ENCODE data around the gene FAM131B.

Gene FAM131B

GRCh38 chr7:143359771-143360353 is 2.7 kb downstream of the FAM131B start:
- no peak overlapping the region for H3K27ac ChIP-seq (replicated peaks)
- TF ChIP-seq POLR2AphosphoS5 (IDR thresholded peaks at IDR 0.05; ENCODE audit: low read depth) (no peak), CTCF (IDR thresholded peaks at IDR 0.05; ENCODE audit: insufficient read depth, low read length) (no peak), GABPA (IDR thresholded peaks at IDR 0.05; ENCODE audit: low read depth) (no peak), REST (IDR thresholded peaks at IDR 0.05; ENCODE audit: insufficient replicate concordance, low read depth) (no peak), SPI1 (IDR thresholded peaks at IDR 0.05; ENCODE audit: borderline replicate concordance, low read depth) (peak; percentile 96)
- DNase-seq (ENCODE audit: low read depth in 1 of 2, low spot score in 1 of 2): peak in 1 of 2 experiments; percentile 41
- H3K27me3 ChIP-seq (ENCODE audit: insufficient read depth, poor library complexity, severe bottlenecking): peaks cover 39% of the 10 kb centered on the region
- H3K4me3 ChIP-seq (replicated peaks; ENCODE audit: insufficient read depth, low read length): no peak overlapping the region

GRCh38 chr7:143358626-143359025 is 3.9 kb downstream of the FAM131B start:
- no peak overlapping the region for H3K4me3 ChIP-seq (replicated peaks; ENCODE audit: insufficient read depth, low read length)
- DNase-seq (ENCODE audit: low read depth in 1 of 2, low spot score in 1 of 2): no peak
- H3K27me3 ChIP-seq (ENCODE audit: insufficient read depth, poor library complexity, severe bottlenecking): peaks cover 29% of the 10 kb centered on the region
- H3K27ac ChIP-seq (replicated peaks): no peak overlapping the region
- TF ChIP-seq POLR2AphosphoS5 (IDR thresholded peaks at IDR 0.05; ENCODE audit: low read depth): no peak
- TF ChIP-seq CTCF (IDR thresholded peaks at IDR 0.05; ENCODE audit: insufficient read depth, low read length): no peak
- TF ChIP-seq GABPA (IDR thresholded peaks at IDR 0.05; ENCODE audit: low read depth): no peak
- no peak for TF ChIP-seq SPI1 (IDR thresholded peaks at IDR 0.05; ENCODE audit: borderline replicate concordance, low read depth)
- TF ChIP-seq REST (IDR thresholded peaks at IDR 0.05; ENCODE audit: insufficient replicate concordance, low read depth): no peak

- H3K27ac ChIP-seq (replicated peaks): no peak overlapping the region
- no peak overlapping the region for H3K4me3 ChIP-seq (replicated peaks; ENCODE audit: insufficient read depth, low read length)
- H3K27me3 ChIP-seq (ENCODE audit: insufficient read depth, poor library complexity, severe bottlenecking): peaks cover 15% of the 10 kb centered on the region
- DNase-seq (ENCODE audit: low read depth in 1 of 2, low spot score in 1 of 2): no peak
- TF ChIP-seq POLR2AphosphoS5 (IDR thresholded peaks at IDR 0.05; ENCODE audit: low read depth) (no peak), SPI1 (IDR thresholded peaks at IDR 0.05; ENCODE audit: borderline replicate concordance, low read depth) (no peak), REST (IDR thresholded peaks at IDR 0.05; ENCODE audit: insufficient replicate concordance, low read depth) (no peak), CTCF (IDR thresholded peaks at IDR 0.05; ENCODE audit: insufficient read depth, low read length) (no peak), GABPA (IDR thresholded peaks at IDR 0.05; ENCODE audit: low read depth) (no peak)
Observed at GRCh38 chr7:143356414-143357050, 6.0 kb downstream of the FAM131B start.
